ENCODE results near the gene MPRIP.

The MPRIP gene

GRCh38 chr17:17167986-17168385 lies 125.7 kb downstream of the MPRIP start:
- DNase-seq (ENCODE audit: low read depth, low spot score): no peak
- CTCF ChIA-PET: interaction anchor here (0.6 to 1.6 kb wide), 5 partner anchors 13 to 171 kb away, joined by 3 to 5 read pairs (median 3); no protein-coding TSS in a partner anchor
- POLR2A ChIA-PET: no interaction called here
- TF ChIP-seq, protein P1, sequence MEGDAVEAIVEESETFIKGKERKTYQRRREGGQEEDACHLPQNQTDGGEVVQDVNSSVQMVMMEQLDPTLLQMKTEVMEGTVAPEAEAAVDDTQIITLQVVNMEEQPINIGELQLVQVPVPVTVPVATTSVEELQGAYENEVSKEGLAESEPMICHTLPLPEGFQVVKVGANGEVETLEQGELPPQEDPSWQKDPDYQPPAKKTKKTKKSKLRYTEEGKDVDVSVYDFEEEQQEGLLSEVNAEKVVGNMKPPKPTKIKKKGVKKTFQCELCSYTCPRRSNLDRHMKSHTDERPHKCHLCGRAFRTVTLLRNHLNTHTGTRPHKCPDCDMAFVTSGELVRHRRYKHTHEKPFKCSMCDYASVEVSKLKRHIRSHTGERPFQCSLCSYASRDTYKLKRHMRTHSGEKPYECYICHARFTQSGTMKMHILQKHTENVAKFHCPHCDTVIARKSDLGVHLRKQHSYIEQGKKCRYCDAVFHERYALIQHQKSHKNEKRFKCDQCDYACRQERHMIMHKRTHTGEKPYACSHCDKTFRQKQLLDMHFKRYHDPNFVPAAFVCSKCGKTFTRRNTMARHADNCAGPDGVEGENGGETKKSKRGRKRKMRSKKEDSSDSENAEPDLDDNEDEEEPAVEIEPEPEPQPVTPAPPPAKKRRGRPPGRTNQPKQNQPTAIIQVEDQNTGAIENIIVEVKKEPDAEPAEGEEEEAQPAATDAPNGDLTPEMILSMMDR (IDR thresholded peaks at IDR 0.05; ENCODE audit: insufficient read depth, low read length, missing control alignments): no peak
- H3K4me3 ChIP-seq (ENCODE audit: low read depth, low read length): no peak overlapping the region

GRCh38 chr17:17168401-17168800 lies 126.1 kb downstream of the MPRIP start:
- CTCF ChIA-PET: interaction anchor here (0.8 to 1.3 kb wide), 3 partner anchors 24 to 171 kb away, joined by 3 to 4 read pairs (median 3); no protein-coding TSS in a partner anchor
- POLR2A ChIA-PET: no interaction called here
- no peak for DNase-seq (ENCODE audit: low read depth, low spot score)
- TF ChIP-seq, protein P1 (IDR thresholded peaks at IDR 0.05; ENCODE audit: insufficient read depth, low read length, missing control alignments): no peak
- H3K4me3 ChIP-seq (ENCODE audit: low read depth, low read length): no peak overlapping the region

DNA sequence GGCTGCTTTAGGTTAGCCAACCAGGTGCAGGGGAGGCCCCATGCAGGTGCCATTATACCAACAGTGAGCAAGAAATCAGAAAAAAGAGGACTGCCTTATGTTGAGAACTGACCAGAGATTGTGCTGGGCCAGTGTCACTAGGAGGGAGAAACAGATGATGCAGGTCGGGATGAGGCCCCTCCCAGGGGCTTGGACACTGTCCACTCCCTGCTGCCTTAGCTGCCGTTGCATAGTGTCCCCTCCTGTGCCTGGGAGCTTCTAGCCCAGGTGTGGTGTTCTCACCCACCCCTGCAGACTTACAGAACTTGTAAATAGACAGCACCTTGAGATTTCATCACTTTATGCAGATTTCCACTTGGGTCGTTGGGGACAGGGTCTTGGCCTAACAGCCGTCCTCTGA lies 127.1 kb downstream of the MPRIP start:
- POLR2A ChIA-PET: no interaction called here
- TF ChIP-seq, protein P1 (IDR thresholded peaks at IDR 0.05; ENCODE audit: insufficient read depth, low read length, missing control alignments): no peak
- no peak for DNase-seq (ENCODE audit: low read depth, low spot score)
- no peak overlapping the region for H3K4me3 ChIP-seq (ENCODE audit: low read depth, low read length)
- CTCF ChIA-PET: interaction anchor here (1.2 to 1.3 kb wide), 2 partner anchors 172 to 176 kb away, joined by 3 to 4 read pairs; no protein-coding TSS in a partner anchor

- peak; percentile 26 for DNase-seq (ENCODE audit: low read depth, low spot score)
- no peak overlapping the region for H3K4me3 ChIP-seq (ENCODE audit: low read depth, low read length)
- POLR2A ChIA-PET: no interaction called here
- CTCF ChIA-PET: interaction anchor here (1.2 to 1.5 kb wide), 2 partner anchors 170 to 177 kb away, joined by 3 read pairs; no protein-coding TSS in a partner anchor
- TF ChIP-seq, protein P1 (IDR thresholded peaks at IDR 0.05; ENCODE audit: insufficient read depth, low read length, missing control alignments): no peak
Observed at GRCh38 chr17:17170346-17170985, 128.2 kb downstream of the MPRIP start.

- POLR2A ChIA-PET: no interaction called here
- CTCF ChIA-PET: interaction anchor here (1.5 to 1.8 kb wide), 2 partner anchors 29 to 170 kb away, joined by 3 to 6 read pairs; no protein-coding TSS in a partner anchor
- TF ChIP-seq, protein P1 (IDR thresholded peaks at IDR 0.05; ENCODE audit: insufficient read depth, low read length, missing control alignments): no peak
- DNase-seq (ENCODE audit: low read depth, low spot score): no peak
- no peak overlapping the region for H3K4me3 ChIP-seq (ENCODE audit: low read depth, low read length)
Observed at GRCh38 chr17:17171186-17171585, 128.9 kb downstream of the MPRIP start.

DNA sequence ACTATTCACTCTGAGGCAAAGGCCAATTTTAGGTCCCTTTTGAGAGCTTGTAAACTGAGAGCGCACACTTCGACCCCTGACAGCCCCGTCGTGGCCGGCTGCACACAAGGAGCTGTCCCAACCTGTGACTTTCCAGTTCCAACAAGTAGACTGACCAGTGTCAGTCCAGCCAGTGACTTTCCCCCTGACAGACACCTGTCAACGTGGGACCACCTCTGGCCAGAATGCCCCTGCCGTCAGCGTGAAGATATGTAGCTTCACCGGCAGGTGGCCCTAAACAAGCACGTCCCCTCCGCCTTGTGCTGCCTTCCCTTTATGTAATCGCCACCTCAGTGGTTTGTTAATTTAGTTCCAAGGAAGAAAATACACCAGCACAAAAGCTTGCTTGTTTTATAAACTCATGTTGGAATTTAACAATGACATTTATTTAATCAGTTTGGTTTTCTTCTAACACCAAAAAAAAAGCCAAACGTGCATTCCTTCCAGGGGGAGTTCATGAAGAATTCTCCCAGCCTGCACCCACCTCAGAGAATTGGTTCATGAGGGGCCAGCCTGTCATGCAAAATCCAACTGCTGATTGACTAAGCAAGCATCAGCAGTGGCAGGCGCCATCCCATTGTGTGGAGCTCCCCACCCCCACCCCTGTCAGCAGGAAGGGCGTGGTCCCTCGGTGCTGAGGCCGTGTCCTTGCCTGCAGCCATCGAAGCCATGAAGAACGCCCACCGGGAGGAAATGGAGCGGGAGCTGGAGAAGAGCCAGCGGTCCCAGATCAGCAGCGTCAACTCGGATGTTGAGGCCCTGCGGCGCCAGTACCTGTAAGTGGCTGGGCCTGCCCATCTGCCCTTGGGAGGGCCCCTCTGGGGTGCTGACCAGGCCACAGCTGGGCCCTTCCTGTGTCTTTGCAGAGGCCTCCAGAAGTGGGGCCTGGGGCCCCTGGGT lies 130.0 kb downstream of the MPRIP start:
- TF ChIP-seq, protein P1 (IDR thresholded peaks at IDR 0.05; ENCODE audit: insufficient read depth, low read length, missing control alignments): no peak
- ChIA-PET POLR2A (no interaction called here), CTCF (interaction anchor here (1.8 to 1.9 kb wide), 2 partner anchors 30 to 172 kb away, joined by 5 to 6 read pairs; no protein-coding TSS in a partner anchor)
- DNase-seq (ENCODE audit: low read depth, low spot score): no peak
- no peak overlapping the region for H3K4me3 ChIP-seq (ENCODE audit: low read depth, low read length)

Measured in AG04449 (cell line).